Measurements from ENCODE around the gene SFT2D3.
A peak's percentile ranks its signal among the peaks of the same experiment; 100 is the strongest.

SFT2D3 gene

DNA sequence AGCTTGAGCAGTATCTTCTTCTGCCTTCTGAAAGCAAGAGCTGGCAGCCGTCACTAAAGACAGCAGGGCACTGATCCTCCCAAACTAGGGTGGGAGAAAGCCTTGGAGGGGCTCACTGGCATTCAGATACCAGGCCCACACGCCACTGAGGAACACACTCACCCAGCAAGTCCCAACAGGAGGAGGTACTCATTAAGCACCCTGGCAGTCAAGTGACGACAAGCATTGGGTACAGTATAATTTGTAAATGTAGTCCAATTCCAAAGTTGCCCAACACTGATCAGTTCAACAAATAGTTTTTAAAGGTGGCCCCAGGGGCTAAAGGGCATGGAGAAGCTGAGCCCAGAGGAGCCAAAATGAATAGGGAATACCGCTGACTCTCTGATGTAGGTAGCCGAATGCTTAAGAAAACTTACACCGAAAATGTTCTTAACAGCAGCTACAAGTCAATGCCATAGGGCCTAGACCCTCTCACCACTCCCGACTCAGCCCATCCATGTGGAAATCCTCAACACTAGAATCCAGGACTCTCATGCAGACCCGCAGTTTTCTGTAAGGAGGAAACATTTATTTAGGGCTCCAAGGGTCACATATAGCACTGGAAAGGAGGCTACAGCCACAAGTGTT lies 35.9 kb upstream of the SFT2D3 start:
- DNase-seq: no peak

GRCh38 chr2:127669056-127669455 lies 32.2 kb upstream of the SFT2D3 start:
- DNase-seq: no peak

DNA sequence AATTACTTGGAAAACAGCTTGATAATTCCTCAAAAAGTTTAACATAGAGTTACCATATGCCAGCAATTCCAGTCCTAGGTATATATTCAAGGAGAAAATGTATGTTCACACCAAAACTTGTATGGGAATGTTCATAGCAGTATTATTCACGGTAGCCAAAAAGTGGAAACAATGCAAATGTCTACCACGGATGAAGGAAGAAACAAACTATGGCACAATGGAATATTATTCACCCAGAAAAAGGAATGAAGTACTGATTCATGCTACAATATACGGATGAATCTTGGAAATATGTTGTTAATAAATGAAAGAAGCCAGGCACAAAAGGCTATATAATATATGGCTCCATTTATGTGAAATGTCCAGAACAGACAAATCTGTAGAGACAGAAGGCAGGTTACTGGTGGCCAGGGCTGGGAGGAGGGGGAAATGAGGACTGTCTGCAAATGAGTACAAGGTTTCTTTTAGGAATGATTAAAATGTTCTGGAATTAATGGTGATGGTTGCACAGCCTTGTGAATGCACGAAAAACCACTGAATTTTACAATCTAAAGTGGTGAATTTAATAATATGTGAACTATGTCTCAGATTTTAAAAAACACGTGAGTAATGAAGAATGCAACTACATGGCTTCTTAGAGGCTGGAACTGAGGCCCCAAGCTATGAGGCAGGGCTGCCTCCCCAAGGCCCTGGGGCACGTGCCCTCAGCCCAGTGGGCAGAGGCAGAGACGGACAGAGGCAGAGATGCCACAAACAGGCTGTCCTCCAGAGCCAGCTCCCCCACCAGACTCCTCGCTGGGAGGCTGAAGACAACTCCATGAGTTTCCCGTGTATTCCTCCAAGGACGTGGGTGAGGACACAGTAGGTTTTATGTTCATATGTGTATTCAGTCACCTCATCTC lies 31.0 kb upstream of the SFT2D3 start:
- no peak for DNase-seq

- no peak for DNase-seq
These were observed 30.4 kb upstream of the SFT2D3 start for GRCh38 chr2:127670957-127671290.

DNA sequence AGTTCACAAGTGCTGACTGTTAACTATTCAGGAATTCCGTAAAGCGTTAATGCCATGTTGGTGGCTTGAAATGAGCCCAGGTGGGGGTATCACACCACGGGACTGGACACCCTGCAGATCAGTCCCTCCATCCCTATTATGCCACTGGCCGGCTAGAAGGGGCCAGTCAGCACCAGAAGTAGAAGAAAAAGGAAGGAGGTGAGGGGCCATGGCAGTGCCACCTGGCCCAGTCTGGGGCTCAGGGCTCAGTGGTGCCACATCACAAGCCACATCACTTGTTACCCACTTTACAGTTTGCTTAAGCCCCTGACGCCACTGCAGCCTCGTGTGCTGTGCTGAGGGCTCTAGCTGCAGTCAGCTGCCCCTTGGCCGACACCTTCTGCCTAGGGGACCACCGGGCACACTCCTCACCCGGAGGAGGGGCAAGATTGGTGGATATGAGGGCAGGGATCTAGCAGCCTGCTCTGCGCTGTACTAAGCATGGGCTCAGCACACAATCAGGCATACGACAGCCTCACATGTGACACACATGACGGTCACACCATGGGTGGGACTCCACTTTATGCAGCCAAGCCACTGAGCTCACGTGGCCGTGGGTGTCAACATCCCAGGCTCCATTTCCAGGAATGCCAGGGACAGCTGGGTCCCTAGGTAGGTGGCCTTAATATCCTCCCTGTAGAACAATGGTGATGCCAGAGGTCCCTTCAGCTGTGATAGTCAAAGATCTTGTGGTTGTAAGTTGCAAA lies 29.6 kb upstream of the SFT2D3 start:
- no peak for DNase-seq

DNA sequence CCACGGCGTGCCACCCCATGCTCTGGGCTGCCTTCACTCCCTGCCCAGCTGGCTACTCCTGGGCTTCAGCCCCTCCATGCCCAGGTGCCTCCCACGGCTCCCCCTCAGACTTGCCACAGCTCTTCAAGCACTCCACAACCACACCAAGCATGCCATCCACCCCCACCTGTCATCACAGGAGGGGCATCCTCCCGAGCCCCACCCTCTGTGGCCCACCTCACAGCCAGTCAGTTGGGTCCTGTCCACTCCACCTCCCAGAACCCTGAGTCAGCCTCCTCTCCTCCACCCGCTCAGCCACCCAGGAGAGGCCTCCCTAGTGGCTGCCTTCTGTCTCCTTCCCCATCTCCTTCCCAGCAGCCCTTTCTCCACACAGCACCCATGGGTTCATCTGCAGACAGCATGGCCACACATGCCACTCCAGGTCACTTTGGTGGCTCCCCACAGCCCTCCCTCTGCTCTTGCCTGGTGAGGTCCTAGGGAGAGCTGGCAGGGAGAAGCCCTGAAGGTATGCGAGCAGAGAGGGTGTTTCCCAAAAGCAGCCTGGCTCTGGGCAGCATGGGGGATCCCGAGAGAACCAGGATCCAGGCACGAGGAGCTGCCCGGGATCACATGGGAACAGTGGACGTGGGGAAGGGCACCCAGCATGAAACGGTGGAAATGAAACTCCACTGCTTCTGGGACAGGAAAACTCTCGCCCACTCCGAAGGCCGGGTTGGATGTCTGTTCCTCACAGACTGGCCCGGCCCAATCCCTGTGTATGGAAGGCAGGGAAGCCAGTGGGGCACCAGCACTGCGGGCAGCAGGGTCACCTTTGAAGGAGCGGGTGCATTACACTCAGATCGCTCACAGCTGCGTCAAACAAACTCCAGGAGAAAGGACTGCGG lies 28.7 kb upstream of the SFT2D3 start:
- DNase-seq: no peak

GRCh38 chr2:127673291-127674069 lies 27.8 kb upstream of the SFT2D3 start:
- DNase-seq: no peak

DNA sequence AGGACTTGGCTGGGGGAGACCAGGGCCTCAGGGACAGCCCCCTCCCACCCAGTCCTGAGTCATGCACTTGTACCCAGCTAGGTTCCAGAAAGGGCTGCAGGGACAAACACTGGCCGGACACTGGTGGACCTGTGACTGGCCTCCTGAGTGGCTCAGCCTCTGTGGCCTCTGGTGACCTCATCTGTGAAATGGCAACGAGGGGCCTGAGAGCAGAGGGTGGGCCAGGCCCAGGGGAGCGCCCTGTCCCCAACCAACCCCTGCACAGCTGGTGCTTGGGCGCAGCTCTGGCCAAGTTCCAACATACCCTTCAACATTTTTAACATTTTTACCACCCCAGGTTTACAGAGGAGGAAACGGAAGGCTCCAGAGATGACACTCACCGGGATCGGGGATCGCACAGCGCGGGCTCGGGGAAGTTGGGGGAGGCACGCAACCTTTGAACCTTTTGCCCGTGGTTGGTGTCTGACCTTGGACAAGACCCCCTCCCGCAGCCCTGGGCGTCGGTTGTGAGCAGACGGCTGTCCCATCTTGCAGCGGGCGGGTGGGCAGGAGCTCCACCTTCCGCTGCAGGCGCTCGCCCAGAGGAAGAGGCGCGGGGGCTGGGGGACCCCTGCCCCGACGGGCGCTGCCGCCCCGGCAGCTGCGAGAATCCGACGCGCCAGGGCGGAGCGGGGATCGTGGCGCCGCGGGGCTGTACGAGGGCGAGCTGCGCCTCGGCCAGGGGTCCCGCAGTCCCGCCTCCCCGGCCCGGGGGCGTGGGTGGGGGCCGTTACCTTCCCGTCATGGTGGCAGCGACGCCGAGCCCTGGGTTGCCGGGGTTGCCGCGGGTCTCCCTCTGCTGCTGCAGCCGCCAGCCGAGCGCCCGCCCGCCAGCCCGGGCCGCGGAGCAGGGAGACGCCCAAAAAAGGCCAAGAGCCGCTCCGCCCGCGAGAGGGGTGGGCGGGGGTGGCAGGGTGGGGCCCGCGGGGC lies 26.8 kb upstream of the SFT2D3 start:
- DNase-seq: no peak

GRCh38 chr2:127675331-127676261 lies 25.7 kb upstream of the SFT2D3 start, which contains the start of gene LIMS2:
Gene LIMS2, minus strand, starts transcription at chr2:127675530. Its CDS starts 506 bp downstream, at chr2:127675024.
- DNase-seq: no peak

GRCh38 chr2:127676906-127677305 lies 24.4 kb upstream of the SFT2D3 start:
- DNase-seq: no peak

DNA sequence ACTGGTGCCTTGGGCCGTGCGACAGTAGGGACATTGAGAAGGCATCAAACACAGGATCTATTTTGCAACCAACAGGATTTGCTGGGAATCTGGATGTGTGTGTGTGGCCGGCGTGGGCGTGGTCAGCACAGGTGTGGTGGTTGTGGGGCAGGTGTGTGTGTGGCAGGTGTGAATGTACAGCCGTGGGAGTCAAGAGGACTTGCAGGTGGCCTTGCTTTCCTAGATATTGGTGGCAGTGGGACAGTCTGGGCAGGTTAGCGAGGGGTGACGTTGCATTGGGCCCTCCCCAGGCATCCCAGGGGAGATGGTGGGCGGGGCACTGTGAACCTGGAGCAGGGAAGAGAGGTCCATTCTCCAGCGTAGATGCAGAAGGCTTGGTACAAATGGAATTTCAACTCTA lies 22.8 kb upstream of the SFT2D3 start:
- no peak for DNase-seq

- DNase-seq: no peak
These were observed 22.3 kb upstream of the SFT2D3 start for GRCh38 chr2:127678991-127679390.

DNA sequence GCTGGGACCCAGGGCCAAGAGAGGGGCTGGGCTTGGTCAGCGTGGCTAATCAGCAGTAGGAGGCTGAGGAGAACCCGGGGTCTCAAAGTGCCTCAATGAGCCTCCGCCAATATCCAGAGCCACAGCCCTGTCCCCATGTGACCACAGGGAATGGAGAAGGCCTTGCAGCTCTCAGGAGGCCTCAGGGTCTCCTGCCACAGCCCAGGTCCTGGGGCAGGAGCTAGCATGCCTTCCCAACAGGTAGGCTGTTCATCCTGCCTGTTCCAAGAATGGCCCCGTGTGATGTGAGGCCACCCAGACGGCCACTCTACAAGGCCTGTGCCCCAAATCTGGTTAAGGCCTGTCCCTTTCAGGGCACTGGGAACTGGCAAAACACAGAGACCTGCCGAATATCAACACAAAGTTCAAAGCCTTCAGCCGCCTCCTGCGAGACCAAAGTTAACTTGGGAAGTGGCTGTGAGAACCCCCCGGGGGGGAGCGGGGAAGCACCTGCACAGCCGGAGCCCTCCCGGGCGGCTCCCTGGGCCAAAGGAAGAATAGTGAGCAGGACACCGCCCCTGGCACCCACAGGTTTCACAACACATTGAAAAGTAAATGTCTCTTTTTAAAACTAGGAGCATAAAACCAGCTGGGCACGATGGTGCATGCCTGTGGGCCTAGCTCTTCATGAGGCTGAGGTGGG lies 21.5 kb upstream of the SFT2D3 start:
- DNase-seq: no peak

DNA sequence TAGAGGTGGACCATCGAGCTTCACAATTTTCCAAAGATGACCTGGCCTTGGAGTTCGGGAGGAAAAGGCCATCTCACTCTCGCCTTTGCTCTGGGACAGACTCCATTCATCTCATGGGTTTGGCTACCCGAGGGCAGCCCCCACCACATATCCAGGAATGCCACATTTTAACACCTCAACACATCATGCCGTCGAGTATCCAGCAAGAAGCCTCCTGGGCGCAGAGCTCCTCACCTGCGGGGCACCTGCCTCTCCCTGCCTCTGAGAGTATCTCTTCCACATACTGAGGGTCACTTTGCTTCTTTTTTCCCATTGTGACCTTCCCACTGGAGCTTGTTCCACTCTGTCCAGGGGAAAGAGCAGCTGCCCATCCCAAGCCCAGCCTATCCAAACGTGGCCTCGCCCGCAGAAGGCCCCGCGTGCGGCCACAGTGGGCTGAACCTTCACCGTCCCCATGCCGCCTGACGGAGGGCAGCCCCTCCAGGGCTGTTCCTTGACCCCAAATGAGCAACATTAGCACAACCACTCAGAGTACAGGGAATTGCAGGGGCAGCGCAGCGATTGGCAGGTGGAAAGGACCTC lies 20.5 kb upstream of the SFT2D3 start:
- DNase-seq: no peak

DNA sequence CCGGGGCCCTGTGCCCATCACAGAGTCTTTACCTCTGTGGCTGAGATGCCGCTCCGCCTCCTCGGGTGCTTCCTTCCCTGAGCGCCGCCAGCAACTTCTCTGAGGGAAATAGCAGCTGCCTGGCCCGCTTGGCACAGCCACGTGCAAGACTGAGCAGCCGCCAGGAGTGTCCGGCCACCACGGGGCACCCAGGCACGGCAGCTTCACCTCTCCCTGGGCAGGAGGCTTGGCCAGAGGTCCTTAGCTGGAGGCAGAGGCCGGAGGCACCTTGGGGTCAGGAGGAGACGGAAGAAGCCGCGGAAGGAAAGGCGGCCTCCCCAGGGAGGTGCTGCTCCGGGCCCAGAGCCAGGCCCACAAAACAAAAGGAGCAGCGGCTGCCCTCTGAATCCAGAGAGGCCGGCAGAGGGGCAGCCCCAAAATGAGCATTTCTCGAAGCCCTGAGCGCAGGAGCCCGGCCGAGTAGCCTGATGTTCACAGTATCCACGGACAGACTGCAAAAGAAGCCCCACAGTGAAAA lies 20.0 kb upstream of the SFT2D3 start:
- no peak for DNase-seq

DNA sequence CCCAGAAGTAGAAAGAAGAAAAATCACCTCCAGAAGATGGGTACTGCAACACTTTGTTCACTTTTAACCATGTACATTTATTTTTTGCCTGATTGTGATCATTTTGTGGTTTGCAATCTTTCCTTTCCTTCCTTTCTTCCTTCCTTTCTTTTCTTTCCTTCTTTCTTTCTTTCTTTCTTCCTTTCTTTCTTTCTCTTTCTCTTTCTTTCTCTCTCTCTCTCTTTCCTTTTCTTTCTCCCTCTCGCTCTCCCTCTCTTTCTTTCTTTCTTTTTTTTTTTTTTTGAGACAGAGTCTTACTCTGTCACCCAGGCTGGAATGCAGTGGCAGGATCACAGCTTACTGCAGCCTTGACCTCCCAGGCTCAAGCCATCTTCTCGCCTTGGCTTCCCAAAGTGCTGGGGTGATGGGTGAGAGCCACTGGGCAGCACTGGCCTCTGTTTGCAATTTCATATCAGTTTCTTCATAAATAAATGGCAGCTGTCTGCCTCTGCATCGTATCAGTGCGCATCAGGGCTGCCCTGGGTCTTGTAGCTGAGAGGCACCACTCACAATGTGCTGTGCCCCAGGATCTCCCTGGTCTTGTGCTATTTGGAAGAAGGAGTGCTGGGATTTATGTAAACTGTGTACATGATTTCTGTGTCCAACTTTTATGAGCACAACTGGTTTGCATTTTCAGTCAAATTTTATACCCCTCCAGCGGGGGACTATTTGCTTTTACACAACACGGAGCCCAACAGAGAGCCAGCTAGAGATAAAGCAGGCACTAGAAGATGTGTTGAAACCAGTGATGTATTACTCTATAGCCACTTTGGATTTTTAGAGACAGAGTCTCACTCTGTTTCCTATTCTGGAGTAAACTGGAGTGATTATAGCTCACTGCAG lies 19.1 kb upstream of the SFT2D3 start:
- DNase-seq: peak; percentile 34

- no peak for DNase-seq
These were observed 18.2 kb upstream of the SFT2D3 start for GRCh38 chr2:127683056-127683455.

All from NCI-H526 treated with DMSO at 0.1 percent for 48 hours (cell line).